ENCODE results near the gene VANGL2.
"Not testable (repeated sequence)": the region's sequence is repeated elsewhere in the genome, so short reads cannot be mapped to it uniquely, and the experiment has no call there.

Gene VANGL2

DNA sequence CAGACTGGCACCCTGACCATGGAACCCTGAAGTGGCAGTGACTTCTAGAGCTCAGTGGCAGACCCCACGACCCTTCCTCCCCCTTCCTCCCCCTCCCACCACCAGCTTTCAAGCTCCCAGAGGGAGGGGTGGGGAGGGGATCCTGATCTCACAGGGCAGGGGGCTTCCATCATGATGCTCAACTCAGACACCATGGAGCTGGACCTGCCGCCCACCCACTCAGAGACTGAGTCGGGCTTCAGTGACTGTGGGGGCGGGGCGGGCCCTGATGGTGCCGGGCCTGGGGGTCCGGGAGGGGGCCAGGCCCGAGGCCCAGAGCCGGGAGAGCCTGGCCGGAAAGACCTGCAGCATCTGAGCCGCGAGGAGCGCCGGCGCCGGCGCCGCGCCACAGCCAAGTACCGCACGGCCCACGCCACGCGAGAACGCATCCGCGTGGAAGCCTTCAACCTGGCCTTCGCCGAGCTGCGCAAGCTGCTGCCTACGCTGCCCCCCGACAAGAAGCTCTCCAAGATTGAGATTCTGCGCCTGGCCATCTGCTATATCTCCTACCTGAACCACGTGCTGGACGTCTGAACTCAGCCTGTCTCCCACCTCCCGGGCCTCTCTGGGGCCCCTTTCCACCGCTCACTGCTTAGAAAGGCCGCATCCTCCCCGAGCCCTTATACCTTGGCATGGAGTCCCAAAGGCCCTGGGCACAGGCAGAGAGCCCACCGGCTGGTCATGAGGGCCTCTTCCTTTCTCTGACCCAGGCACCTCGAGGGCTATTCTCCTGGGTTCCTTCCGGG, 29.6 kb upstream of the VANGL2 start:
- no peak for DNase-seq (ENCODE audit: low spot score)

DNA sequence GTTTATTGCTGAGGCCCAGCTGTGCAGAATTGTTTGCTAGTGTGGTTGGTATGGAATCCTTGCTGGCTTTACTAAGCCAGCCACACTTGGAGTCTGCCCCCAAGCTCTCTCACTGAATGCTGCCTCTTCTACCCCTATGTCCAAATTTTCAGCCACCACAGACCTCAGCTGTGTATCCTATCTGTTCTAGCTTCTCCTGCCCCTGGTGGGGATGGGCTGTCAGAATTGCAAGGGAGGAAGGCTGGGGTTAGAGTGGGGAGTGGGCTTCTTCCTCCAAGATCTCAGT, 29.1 kb upstream of the VANGL2 start:
- no peak for DNase-seq (ENCODE audit: low spot score)

- no peak for DNase-seq (ENCODE audit: low spot score)
These were observed 28.6 kb upstream of the VANGL2 start for GRCh38 chr1:160371756-160372155.

GRCh38 chr1:160373696-160374095, 26.7 kb upstream of the VANGL2 start:
- DNase-seq (ENCODE audit: low spot score) = no peak

DNA sequence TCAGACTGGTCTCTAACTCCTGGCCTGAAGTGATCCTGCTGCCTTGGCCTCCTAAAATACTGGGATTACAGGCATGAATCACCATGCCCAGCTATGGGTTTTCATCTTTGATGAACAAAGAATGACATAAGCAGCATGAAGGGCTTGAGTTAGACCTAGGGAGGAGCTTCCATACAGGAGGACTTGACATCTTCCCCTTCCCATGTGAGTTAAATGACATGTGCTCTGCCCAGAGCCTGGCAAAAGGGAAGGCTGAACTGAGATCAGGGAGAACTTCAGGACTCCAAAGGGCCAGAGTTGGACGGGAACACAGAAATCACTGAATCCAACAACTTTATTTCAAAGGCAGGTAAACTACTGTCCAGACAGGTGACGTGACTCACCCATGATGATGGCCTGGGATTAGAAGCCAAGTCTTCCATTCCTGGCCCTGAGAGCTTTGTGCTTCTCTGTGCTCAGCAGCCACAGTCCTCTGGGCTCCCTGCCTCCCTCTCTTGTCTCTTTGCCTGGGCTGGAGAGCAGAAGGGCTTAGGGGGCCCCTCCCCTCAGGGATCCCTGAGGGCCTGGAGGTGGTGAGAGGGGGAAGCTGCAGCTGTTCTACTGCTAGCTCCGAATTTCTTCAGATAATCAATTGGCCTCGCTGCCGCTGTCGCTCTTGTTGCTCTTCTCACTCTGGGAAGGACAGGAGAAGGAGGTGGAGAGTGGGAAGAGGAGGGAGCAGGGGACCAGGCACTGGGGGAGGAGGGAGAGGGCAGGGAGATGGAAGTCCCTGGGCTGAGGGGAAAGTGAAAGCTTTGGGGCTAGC, 25.9 kb upstream of the VANGL2 start:
- DNase-seq (ENCODE audit: low spot score) = no peak

GRCh38 chr1:160375788-160376524, 24.4 kb upstream of the VANGL2 start:
- DNase-seq (ENCODE audit: low spot score) = no peak

DNA sequence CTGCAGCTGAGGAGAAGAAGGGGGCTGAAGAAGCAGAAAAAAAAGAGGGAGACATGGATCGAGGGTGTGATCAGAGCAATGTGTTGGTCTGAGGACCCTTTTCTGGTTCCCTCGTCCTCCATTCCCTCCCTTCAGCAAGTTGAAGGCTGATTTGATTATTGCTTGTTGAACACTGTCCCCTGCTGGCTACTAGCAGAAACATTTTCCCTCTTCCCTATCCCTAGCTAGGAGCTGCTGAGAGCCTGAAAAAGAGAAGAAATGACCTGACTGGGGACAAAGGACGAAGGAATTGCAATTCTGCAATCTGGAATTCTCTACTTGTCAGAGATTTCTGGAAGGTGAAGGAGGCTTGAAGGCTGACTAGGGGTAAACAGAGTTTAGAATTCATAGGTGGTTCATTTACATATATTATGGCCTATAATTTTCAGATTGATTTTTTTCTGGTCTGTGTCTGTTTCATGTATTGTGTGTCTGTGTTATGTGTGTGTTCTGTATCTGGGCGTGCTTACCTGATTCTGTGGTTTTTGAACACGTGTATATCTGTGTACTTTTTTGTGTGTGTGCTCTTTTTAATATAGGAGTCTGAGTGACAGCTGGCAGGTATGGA, 23.7 kb upstream of the VANGL2 start:
- DNase-seq (ENCODE audit: low spot score) = peak; percentile 46

DNA sequence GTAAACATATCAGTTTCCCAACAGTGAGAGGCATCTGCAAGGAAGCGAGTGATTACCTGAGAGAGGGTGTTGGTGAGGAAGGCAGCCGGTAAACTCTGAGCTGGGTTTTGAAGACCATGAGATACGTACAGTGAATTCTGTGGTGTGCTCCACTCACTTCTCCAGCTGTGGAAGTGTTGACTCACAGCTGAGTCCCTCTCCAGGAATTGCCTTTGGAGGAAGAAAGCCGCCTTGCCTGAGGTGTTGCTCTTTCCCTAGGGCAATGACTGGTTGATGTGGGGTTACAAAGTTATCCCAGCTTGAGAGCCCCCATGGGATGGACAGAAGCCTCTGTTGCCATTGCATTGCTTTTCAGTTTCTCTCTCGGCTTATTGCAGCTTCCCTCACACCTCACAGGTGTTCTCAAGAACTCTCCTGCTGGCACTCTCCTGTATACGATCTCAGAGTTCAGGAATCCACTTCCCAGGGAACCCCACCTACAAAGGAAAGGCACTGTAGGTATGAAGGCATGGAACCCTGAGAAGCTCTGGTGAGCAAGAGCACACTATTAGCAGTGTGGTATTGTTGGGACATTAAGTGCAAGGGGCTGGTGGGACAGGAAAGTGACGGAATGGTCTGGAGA, 22.7 kb upstream of the VANGL2 start:
- no peak for DNase-seq (ENCODE audit: low spot score)

- DNase-seq (ENCODE audit: low spot score) = not testable (repeated sequence)
These were observed 15.6 kb upstream of the VANGL2 start for GRCh38 chr1:160384812-160385211.

GRCh38 chr1:160388406-160388805, 12.0 kb upstream of the VANGL2 start:
- DNase-seq (ENCODE audit: low spot score) = not testable (repeated sequence)

DNA sequence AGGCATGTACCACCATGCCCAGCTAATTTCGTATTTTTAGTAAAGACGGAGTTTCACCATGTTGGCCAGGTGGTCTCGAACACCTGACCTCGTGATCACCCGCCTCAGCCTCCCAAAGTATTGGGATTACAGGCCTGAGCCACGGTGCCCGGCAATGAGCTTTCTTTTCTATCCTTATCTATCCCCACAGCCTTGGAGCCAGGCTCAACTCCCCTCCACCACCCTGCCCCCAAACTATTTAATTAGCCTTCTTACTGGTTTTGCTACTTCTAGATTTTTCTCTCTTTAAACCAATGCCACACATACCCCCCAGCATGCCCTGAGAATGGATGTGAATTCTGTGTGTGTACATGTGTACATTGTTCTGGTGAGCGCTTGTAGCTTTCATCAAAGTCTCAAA, 5.7 kb upstream of the VANGL2 start:
- no peak for DNase-seq (ENCODE audit: low spot score)

- DNase-seq (ENCODE audit: low spot score) = no peak
These were observed 2.7 kb upstream of the VANGL2 start for GRCh38 chr1:160397651-160398050.

DNA sequence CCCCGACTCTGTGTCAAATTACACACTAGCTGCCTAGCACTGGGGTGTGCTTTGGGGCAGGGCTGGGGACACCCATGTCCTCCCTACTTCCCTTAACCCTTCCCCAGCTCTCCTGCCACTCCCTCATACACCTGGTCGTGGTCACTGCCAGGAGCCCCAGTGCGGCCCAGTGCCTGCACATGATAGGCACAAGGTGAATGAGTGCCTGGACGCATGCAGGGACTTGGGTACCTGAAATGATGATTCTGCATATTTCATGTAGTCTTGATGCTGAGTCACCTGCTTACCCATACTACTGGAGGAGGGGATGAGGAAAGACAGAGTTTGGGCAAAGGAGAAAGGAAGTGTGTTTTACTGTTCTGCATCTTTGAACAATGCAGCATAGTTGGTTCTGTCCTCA, 1.5 kb upstream of the VANGL2 start:
- no peak for DNase-seq (ENCODE audit: low spot score)

DNA sequence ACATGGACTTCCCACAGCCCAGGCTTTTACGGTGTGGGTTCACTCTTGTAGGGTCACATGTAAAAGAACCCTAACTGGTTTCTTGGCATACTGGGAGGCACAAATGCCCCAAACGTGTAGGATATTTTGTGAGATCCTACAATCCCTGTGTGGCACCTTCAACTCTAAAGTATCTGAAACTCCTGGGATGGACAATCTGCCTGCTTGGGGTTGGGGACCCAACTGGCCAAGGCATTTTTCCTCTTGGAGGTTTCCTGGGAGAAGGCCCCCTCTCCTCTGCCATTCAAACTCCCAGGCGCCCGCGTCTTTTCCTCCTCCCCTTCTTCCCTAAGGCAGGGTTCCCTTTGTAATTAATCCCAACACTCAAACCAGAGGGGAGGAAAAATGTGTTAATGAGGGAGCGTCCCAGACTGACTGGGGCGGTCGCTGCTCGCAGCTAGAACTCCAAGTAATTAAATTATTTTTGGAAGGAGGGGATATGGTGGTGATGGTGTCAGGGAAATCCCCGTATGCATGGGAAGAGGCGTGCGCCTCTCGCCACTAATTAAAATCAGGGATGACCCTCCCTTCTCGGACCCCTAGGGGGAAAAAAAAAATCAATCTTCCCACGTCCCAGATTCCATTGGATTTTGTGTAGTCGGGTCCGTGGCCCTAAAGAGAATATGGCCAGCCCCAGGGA, 681 bp upstream of the VANGL2 start:
- DNase-seq (ENCODE audit: low spot score) = no peak

- DNase-seq (ENCODE audit: low spot score) = no peak
These were observed 502 bp downstream of the VANGL2 start for GRCh38 chr1:160400646-160401486.

DNA sequence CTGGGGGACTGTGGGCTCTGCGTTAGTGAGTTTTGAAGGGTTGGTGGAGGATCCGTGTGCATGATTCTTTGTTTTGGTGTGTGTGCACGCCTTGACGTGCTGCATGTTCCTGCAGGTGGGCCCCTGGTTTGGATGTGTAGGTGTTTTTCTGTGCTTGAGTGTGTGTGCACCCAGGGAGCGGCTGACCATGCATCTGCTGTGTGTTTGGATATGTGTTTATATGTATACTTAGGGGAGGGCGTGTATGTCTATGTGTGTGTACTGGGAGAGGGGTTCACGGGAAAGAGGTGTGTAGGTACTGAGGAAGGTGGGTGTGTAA, 1.1 kb downstream of the VANGL2 start:
- DNase-seq (ENCODE audit: low spot score) = no peak

GRCh38 chr1:160402001-160402795, 1.8 kb downstream of the VANGL2 start:
- DNase-seq (ENCODE audit: low spot score) = no peak

- DNase-seq (ENCODE audit: low spot score) = no peak
These were observed 2.9 kb downstream of the VANGL2 start for GRCh38 chr1:160403244-160403643.

DNA sequence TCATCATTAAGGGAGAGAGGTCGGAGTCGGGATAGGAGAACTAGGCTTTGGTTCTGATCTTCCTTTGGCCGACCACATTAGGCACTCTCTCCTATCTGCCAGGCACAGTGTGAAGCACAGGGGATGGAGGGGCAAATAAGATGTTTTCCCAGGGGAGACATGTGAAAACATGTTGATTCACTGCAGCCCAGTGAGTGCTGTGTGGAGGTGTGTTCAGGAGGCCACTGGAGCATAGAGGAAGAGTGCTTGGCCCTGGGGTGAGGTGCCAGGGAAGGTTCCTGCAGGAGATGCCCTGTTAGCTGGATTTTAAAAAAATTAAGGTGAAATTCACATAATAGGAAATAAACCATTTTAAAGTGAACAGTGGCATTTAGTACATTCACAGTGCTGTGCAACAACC, 3.7 kb downstream of the VANGL2 start:
- no peak for DNase-seq (ENCODE audit: low spot score)

DNA sequence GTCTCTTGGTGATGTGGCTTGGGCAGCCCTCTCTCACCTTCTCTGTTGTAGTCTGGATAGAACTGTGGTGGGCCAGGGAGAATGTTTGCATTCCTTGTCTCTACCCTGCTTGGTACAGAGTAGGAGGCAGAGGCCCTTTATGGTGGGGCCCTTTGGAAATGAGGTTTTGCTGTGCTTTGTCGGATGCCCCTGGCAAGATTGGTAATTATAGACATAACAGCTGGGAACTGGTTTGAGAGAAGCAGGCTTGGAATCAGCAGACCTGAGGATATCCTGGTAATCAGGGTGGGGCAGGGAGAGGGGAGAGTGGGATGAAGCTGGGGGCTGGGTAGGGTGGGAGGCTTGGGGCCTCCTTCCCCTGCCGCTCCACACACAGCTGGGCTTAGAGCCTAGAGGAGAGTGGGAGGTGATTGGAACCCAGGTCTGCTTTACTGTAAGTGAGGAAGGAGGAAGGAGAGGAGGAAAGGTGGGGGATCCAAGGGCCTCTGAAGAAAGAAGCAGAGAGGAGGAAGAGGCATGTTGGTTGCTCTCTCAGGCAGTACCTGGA, 5.0 kb downstream of the VANGL2 start:
- DNase-seq (ENCODE audit: low spot score) = no peak

Measured in CD4-positive, alpha-beta T cell treated with Interleukin-15 for 4 hours (primary cell).